ENCODE data around the gene CD2BP2.

CD2BP2 gene

GRCh38 chr16:30361180-30361579 lies 6.1 kb upstream of the CD2BP2 start:
- in situ Hi-C loops (cut with MboI; ENCODE audit: low sequenced_read_pairs), result no loop called here

DNA sequence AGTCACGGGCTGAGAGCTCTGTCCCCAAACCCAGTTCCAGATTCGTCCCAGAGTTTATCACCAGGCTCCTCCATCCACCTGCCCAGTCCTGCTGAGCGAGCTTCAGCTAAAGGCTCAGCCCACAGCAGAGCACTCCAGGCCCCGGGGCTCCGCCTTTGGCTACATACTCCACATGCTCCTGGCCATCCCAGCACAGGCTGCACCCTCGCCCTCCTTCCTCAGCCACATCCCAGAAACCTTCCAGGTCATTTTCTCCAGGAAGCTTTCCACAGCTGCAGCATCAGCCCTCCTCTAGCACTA lies 4.7 kb upstream of the CD2BP2 start:
- in situ Hi-C loops (cut with MboI; ENCODE audit: low sequenced_read_pairs), result no loop called here

- in situ Hi-C loops (cut with MboI; ENCODE audit: low sequenced_read_pairs), result no loop called here
Measured at GRCh38 chr16:30358990-30359870, 4.1 kb upstream of the CD2BP2 start.

DNA sequence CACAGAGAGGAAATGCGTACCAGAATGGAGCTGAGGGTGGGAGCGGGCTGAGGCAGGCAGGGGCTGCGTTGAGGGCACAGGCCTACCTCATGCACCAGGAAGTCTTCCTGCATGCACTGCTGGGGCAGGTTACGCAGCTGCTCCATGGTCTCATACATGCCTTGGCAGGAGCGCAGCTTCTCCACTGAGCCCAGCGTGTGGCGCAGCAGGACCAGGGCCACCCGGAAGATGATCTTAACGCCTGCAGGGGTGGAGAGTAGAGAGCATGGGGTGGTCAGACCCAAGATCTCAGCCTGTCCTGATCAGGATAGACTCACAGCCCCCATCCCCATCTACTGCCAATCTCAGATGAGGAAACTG lies 3.4 kb upstream of the CD2BP2 start:
- in situ Hi-C loops (cut with MboI; ENCODE audit: low sequenced_read_pairs), result no loop called here

- in situ Hi-C loops (cut with MboI; ENCODE audit: low sequenced_read_pairs), result no loop called here
Measured at GRCh38 chr16:30357715-30358576, 2.8 kb upstream of the CD2BP2 start.

GRCh38 chr16:30357085-30357714 lies 2.1 kb upstream of the CD2BP2 start:
- in situ Hi-C loops (cut with MboI; ENCODE audit: low sequenced_read_pairs), result no loop called here

- in situ Hi-C loops (cut with MboI; ENCODE audit: low sequenced_read_pairs), result no loop called here
Measured at GRCh38 chr16:30356401-30357084, 1.4 kb upstream of the CD2BP2 start.

GRCh38 chr16:30355954-30356308 lies 823 bp upstream of the CD2BP2 start:
- in situ Hi-C loops (cut with MboI; ENCODE audit: low sequenced_read_pairs), result no loop called here

- in situ Hi-C loops (cut with MboI; ENCODE audit: low sequenced_read_pairs), result no loop called here
Measured at GRCh38 chr16:30354423-30355143, 525 bp downstream of the CD2BP2 start.

DNA sequence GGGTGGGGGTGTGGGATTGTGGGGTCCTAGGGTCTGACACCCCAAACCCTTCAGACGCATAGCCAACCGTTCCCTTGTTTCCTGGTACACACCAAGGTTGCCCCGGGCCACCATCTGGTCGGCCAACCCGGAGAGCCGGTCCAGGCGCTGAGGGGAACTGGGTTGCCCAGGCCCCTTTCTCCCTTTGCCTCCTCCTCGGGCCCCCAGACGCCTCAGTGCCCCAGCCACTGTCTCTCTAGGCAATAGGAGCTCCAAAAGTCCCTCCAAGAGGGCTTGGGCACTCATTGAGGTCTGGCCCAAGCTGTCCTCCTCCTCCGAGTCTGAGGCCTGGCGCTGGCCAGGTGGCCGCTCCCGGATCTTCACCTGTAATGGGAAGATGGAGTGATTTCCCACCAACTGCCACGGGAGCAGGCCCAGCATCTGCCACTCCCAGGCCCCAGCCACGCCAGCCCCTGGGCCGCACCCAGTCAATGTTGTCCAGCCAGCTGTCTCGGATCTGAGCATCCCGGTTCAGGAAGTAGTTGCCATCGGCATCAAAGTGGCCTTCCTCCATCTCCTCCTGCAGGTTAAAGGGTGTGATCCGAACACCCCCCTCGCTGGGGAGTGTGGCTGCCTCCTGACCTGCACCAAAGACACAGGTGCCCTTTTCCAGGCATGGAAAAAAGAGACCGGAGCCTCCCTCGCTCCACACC lies 1.5 kb downstream of the CD2BP2 start:
- in situ Hi-C loops (cut with MboI; ENCODE audit: low sequenced_read_pairs), result no loop called here

GRCh38 chr16:30352488-30353401 lies 2.4 kb downstream of the CD2BP2 start:
- in situ Hi-C loops (cut with MboI; ENCODE audit: low sequenced_read_pairs), result no loop called here

DNA sequence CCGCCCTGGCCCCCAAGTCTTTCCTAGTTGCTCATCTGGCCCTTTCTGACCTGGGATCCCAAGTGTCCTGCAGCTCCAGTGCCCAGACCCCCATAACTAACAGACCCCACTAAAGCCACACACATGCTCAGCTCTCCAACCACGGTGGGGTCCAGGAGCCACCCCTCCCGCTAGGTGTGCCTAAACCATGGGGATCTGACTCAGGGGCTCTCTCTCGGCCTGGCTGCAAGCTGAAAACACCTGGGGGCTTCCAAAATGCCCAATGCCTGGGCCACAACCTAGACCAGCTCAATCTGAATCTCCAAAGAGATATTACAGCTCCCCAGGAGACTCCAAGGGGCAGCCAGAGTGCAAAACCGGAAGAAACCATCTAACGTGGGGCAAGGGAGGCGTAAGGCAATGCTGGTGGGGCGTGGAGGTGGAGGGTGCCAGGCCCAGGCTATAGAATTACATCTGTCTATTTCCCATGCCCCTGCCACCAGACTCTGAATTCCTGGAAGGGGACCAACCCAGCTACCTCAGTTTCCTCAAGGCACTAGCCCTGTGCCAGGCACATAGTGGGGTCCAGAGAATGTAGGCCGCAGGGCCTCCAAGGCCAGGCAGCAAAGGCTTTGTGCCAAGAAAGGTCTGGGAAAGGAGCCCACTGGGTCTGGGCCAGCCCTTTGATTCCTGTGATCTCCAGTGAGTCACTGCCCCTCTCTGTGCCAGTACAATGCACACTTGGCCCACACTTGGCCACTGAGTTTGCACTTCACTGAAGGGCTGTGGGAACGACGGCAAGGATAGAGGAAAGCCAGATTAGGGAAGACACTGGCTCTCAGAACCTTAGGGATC lies 3.3 kb downstream of the CD2BP2 start:
- in situ Hi-C loops (cut with MboI; ENCODE audit: low sequenced_read_pairs), result no loop called here

DNA sequence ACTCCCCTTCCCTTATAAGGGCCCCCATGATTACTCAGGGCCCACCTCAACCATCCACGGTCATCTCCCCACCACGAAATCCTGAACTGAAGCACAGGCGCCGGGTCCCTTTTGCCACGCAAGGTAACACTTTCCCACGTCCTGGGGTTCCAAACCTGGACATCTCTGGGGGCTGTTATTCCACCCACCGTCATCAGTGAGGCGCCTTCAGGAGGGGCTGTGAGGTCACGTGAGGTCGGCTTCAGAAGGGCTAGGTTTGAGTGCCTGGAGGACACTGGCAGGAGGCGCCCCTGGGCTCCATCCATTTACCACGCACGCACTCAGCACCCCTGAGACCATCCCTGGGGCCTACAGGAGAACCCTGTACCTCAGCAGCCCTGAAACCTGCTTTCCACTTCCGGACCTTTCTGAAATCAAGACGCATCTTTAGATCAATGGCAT lies 4.1 kb downstream of the CD2BP2 start:
- in situ Hi-C loops (cut with MboI; ENCODE audit: low sequenced_read_pairs), result no loop called here

DNA sequence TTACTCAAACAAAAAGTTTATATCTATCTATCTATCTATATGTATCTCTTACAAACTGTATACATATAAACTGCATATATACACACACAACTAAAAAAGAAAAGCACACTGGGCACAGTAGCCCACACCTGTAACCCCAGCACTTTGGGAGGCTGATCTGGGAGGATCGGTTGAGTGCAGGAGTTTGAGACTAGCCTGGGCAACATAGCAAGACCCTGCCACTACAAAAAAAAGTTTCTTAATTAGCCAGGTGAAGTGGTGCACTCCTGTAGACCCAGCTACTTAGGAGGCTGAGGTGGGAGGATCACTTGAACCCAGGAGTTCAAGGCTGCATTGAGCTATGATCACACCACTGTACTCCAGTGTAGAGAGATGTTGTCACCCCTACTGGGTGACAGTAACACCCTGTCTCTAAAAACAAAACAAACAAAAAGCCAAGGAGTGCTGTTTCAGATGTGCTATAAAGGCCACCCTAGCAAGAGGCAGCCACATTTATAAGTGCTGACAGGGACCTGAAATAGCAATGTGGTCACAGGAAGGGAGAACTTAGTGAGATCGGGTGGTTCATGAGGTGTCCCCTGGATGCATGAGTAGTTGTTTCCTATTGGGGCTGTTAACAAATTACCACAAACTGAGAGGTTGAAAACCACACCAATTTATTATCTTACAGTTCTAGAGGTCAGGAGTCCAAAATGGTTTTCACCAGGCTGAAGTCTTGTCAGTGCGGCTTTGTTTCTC lies 4.8 kb downstream of the CD2BP2 start:
- in situ Hi-C loops (cut with MboI; ENCODE audit: low sequenced_read_pairs), result no loop called here

- in situ Hi-C loops (cut with MboI; ENCODE audit: low sequenced_read_pairs), result no loop called here
Measured at GRCh38 chr16:30349675-30350074, 5.4 kb downstream of the CD2BP2 start.

GRCh38 chr16:30348929-30349328 lies 6.2 kb downstream of the CD2BP2 start:
- in situ Hi-C loops (cut with MboI; ENCODE audit: low sequenced_read_pairs), result no loop called here

DNA sequence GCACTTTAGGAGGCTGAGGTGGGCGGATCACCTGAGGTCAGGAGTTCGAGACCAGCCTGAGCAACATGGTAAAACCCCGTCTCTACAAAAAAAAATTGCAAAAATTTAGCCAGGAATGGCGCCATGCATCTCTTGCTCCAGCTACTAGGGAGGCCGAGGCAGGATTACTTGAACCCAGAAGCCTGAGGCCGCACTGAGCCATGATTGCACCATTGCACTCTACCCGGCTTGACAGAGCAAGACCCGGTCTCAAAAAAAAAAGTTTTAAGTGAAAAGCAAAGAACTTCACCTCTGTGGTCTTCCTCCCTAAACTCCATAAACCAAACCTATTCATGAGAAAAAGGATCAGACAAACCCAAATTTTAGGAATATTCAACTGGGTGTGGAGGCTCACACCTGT lies 7.0 kb downstream of the CD2BP2 start:
- in situ Hi-C loops (cut with MboI; ENCODE audit: low sequenced_read_pairs), result no loop called here
